K562 (cell line): ENCODE measurements around the gene C16orf96. TPM values are rescaled to one million over a fixed set of nuclear protein-coding genes. Genes with fewer than 3 reads are reported as not detected.

ENCODE experiments used
- BACH1 ChIP-seq: fragments of 200-800 bp; sonication (Bioruptor generic); IDR thresholded peaks from 2 replicates; pipeline ENCODE4 v1.6.1; 2016; ENCODE audit warnings: missing genetic modification characterization, missing compliant biosample characterization
- BHLHE40 ChIP-seq: IDR thresholded peaks from 2 replicates; pipeline ENCODE4 v1.6.1; 2011; ENCODE audit warnings: low read length, improper control_type of control experiment
- CHD7 ChIP-seq: fragments of 200-600 bp; sonication (generic); IDR thresholded peaks from one replicate; pipeline ENCODE4 v1.6.1; 2012; ENCODE audit warnings: mild to moderate bottlenecking, low read depth, low read length, inconsistent platforms
- ILF3 ChIP-seq: fragments of 450-650 bp; IDR thresholded peaks from 2 replicates; pipeline ENCODE4 v1.6.1; 2018; ENCODE audit warnings: antibody characterized with exemption, mild to moderate bottlenecking, moderate library complexity, borderline replicate concordance
- MCM5 ChIP-seq: fragments of 450-650 bp; IDR thresholded peaks from 2 replicates; pipeline ENCODE4 v1.6.1; 2016; ENCODE audit warnings: low read depth
- NUFIP1 ChIP-seq: fragments of 450-650 bp; IDR thresholded peaks from 2 replicates; pipeline ENCODE4 v1.6.1; 2018; ENCODE audit not compliant: partially characterized antibody
- PCBP1 ChIP-seq: fragments of 200-400 bp; formaldehyde crosslinking; IDR thresholded peaks from 2 replicates; pipeline ENCODE4 v1.6.1; 2018; ENCODE audit warnings: mild to moderate bottlenecking, low read depth, low read length; ENCODE audit not compliant: poor library complexity, severe bottlenecking
- PHF8 ChIP-seq: fragments of 200-600 bp; sonication (generic); IDR thresholded peaks from 2 replicates; pipeline ENCODE4 v1.6.1; 2012; ENCODE audit warnings: mixed run types, mild to moderate bottlenecking, inconsistent platforms, low read length, moderate library complexity, borderline replicate concordance
- PKNOX1 ChIP-seq: fragments of 450-650 bp; IDR thresholded peaks from 2 replicates; pipeline ENCODE4 v1.6.1; 2016
- USF2 ChIP-seq: sonication (generic); formaldehyde crosslinking; IDR thresholded peaks from 2 replicates; pipeline ENCODE4 v1.5.0; 2020; ENCODE audit warnings: missing genetic modification reagents
- XRCC4 ChIP-seq: IDR thresholded peaks from one replicate; pipeline ENCODE4 v1.6.1; 2011; ENCODE audit not compliant: insufficient read depth, insufficient read length; ENCODE audit errors: extremely low read depth
- XRCC5 ChIP-seq: fragments of 200-400 bp; formaldehyde crosslinking; IDR thresholded peaks from 2 replicates; pipeline ENCODE4 v1.6.1; 2017; ENCODE audit warnings: low read depth, mild to moderate bottlenecking, low read length
- ZNF140 ChIP-seq: fragments of 250-450 bp; sonication (Bioruptor Pico); IDR thresholded peaks from 2 replicates; pipeline ENCODE4 v1.8.0; 2021; ENCODE audit warnings: moderate library complexity, mild to moderate bottlenecking, inconsistent platforms
- ZNF263 ChIP-seq: sonication (generic); formaldehyde crosslinking; IDR thresholded peaks from 2 replicates; pipeline ENCODE4 v1.8.0; 2022; ENCODE audit warnings: mild to moderate bottlenecking, missing genetic modification reagents, borderline replicate concordance
- polyA plus RNA-seq, 8 experiments: library from polyadenylated mRNA; depleted of rRNA in 4 of 8; stranded (reverse) in 5 of 8; unstranded in 3 of 8; fragments of >200 nt; fragmentation: Nextera tagmentation in 2 of 8; fragmentation: Illumina TruSeq in 1 of 8; extraction: Ambion mirVana in 2 of 8; extraction: Trizol in 1 of 8; gene quantifications; 2 replicates each; pipeline versions ENCODE4 v1.2.1 to v1.2.3, GENCODE V29; 2011 to 2014; ENCODE audit warnings: inconsistent platforms in 1 of 8, missing spikeins in 1 of 8
- total RNA-seq, 7 experiments: library from RNA; depleted of rRNA in 6 of 7; stranded (reverse); fragments of >200 nt in 6 of 7; fragmentation: Illumina TruSeq in 2 of 7; extraction: Trizol in 2 of 7; gene quantifications; 2 replicates each; pipeline versions ENCODE4 v1.2.1 to v1.2.3, GENCODE V29; 2011 to 2021; ENCODE audit warnings: low replicate concordance in 1 of 7

The C16orf96 gene
- total and polyA plus RNA-seq, 9 of the 15 experiments (the other 6 are each of a cell fraction or from before 2014, with no cell fraction given), result not detected

DNA sequence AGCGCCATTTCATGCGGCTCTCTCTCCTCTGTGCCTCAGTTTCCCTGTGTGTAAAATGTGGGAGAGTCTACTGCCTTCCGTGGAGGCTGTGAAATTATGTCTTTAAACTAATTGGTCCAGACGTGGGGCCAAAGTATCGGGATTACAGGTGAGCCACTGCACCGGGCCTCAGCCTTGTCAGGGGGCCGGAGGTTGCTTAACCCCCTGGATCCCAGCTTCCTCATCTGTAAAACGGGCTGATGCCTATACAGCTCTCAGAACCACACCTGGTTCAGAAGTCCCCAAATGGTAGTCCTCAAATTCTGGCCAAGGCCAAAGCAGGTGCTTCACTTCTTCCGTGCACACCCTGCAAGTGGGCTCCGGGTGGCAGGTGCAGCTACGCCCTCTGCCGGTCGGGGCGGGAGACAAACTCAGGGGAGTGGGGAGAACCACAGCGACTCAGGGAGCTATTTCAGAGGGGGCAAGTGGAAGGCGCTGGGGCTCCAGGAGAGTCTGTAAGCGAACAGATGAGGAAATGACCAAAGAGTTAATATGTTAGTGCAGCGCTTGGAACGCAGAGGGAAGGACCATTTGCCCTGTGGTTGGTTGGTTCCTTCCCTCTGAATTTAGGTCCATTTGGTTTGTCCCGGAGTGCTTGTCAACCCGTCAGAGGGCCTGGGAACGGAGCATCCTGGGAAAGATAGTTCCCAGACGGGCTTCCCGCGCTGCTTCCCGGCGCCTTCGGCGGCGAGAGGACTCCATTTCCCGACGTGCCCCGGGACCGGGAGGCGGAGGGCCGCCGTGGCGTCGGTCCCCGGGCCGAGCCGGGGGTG, 68.1 kb downstream of the C16orf96 start, which contains the start of gene MGRN1 (continued):
- TF ChIP-seq CHD7 (no peak), PHF8 (no peak), BACH1 (tag) (no peak), NUFIP1 (peak; percentile 88), XRCC5 (peak; percentile 97), ZNF140 (CRISPR knock-in tag) (no peak), ZNF263 (no peak; the same call in 1 of the 2 replicates), PCBP1 (no peak), USF2 (CRISPR knock-in tag) (no peak; the same call in 1 of the 2 replicates), MCM5 (no peak), XRCC4 (no peak), BHLHE40 (peak; percentile 87), PKNOX1 (peak; percentile 85), ILF3 (no peak)
